ENCODE data around the gene WDR1.

Gene WDR1

DNA sequence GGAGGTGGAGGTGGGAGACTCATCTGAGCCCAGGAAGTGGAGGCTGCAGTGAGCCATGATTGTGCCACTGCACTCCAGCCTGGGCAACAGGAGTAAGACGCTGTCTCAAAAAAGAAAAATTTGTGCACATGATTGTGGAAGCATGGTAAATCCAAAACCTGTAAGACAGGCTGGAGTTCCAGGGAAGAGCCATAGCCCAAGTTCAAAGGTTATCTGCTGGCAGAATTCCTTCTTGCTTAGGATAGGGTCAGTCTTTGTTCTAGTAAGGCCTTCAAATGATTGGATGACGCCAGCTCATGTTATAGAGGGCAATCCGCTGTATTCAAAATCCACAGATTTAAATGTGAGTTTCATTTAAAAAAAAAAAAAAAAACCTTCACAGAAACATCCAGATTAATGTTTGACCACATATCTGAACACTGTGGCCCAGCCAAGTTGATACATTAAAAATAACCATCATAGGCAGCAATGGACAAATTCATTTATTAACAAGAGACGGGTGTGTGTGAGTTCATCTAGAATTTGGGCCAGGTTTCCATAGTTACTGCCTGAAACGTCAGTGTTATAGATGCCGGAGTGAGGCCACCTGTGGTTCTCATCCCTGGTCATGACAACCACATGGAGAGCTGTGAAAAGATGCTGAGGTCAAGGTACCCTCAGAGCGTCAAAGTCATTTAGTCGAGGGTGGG, 60.1 kb downstream of the WDR1 start:
- Histone ChIP-seq H3K27ac (ENCODE audit: low read depth, low read length) (no peak overlapping the region), H3K4me1 (ENCODE audit: control insufficient read depth, insufficient read depth, low read length) (no peaks in the 10 kb centered on the region), H3K4me3 (ENCODE audit: low read depth, low read length) (no peak overlapping the region), H3K9ac (ENCODE audit: low read depth, low read length) (no peak overlapping the region), H3K27me3 (ENCODE audit: control insufficient read depth, insufficient read depth, low read length) (no peaks in the 10 kb centered on the region), H3K36me3 (ENCODE audit: control insufficient read depth, insufficient read depth, low read length) (no peaks in the 10 kb centered on the region), H3K9me3 (ENCODE audit: control insufficient read depth, insufficient read depth, low read length) (no peaks in the 10 kb centered on the region)

DNA sequence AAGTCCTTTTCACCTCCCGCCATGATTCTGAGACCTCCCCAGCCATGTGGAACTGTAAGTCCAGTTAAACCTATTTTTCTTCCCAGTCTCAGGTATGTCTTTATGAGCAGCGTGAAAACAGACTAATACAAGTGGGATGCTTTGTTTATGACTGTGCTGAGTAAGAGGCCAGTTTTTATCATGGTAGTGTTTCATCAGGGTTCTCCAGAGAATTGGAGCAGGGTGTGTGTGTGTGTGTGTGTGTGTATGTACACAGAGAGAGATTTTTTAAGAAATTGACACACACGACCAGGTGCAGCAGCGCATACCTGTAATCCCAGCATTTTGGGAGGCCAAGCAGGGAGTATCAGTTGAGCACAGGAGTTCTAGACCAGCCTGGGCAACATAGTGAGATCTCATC, 60.7 kb downstream of the WDR1 start:
- Histone ChIP-seq H3K27me3 (ENCODE audit: control insufficient read depth, insufficient read depth, low read length) (no peaks in the 10 kb centered on the region), H3K9ac (ENCODE audit: low read depth, low read length) (no peak overlapping the region), H3K9me3 (ENCODE audit: control insufficient read depth, insufficient read depth, low read length) (no peaks in the 10 kb centered on the region), H3K4me1 (ENCODE audit: control insufficient read depth, insufficient read depth, low read length) (no peaks in the 10 kb centered on the region), H3K4me3 (ENCODE audit: low read depth, low read length) (no peak overlapping the region), H3K27ac (ENCODE audit: low read depth, low read length) (no peak overlapping the region), H3K36me3 (ENCODE audit: control insufficient read depth, insufficient read depth, low read length) (no peaks in the 10 kb centered on the region)

DNA sequence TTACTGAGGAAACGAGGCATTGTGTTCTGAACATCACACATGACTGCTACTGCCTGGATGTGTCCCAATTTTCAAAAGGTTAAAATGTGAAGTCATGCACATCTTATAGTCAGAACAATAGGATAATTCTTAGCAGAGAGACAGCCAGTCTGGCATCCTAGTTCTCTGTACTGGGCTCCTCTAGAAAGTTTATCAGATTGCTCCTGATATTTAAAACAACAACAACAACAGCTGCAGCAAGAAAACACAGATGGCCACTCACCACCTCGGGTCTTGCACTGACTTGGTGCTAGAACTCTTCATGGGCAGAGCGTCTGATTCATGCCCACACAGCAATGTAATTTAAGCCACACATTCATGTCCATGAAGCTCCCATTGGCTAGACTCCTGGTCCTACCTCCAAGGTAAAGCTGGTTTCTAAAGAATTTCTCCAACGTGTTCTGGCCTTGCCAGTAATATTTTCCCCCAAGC, 62.0 kb downstream of the WDR1 start:
- Histone ChIP-seq H3K27ac (ENCODE audit: low read depth, low read length) (no peak overlapping the region), H3K4me3 (ENCODE audit: low read depth, low read length) (no peak overlapping the region), H3K4me1 (ENCODE audit: control insufficient read depth, insufficient read depth, low read length) (peaks cover 10% of the 10 kb centered on the region; the same call in 1 of the 2 replicates), H3K9ac (ENCODE audit: low read depth, low read length) (no peak overlapping the region), H3K36me3 (ENCODE audit: control insufficient read depth, insufficient read depth, low read length) (no peaks in the 10 kb centered on the region), H3K9me3 (ENCODE audit: control insufficient read depth, insufficient read depth, low read length) (no peaks in the 10 kb centered on the region), H3K27me3 (ENCODE audit: control insufficient read depth, insufficient read depth, low read length) (no peaks in the 10 kb centered on the region)

DNA sequence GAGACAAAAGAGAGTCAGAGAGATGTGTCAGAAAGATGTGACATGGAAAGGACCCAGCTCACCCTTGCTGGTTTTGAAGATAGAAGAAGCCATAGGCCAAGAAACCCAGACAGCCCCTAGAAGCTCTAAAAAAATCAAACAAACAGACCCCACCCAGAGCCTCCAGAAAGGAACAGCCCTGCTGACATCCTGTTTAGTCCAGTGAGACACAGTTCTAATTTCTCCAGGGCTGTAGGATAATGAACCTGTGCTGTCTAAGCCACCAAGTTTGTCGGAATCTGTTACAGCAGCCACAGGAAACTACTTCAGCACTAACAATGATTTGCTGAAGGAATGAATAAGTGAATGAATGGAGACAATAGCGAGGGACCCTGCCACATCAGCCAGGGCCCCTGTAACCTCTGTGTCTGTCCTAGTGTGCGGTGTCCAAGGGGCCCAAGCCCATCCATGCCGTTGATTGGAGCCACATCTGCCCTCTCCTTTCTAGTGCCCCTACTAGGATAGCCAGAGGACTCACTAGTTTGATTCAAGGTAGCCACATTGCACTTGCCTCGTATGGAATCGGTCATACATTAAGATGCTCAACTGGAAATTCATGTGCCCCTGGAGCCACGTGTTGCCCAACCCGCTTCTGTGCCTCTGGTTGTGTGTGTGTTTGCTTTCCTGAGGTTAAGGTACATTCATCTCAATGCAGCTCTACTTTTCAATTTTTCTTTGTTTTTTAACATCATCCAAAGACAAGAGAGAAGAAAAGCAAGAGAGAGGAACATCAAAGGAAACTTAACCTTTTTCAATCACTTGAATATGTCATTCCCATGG, 62.8 kb downstream of the WDR1 start:
- no peak overlapping the region for H3K27ac ChIP-seq (ENCODE audit: low read depth, low read length)
- H3K9me3 ChIP-seq (ENCODE audit: control insufficient read depth, insufficient read depth, low read length): no peaks in the 10 kb centered on the region
- H3K4me3 ChIP-seq (ENCODE audit: low read depth, low read length): no peak overlapping the region
- no peaks in the 10 kb centered on the region for H3K36me3 ChIP-seq (ENCODE audit: control insufficient read depth, insufficient read depth, low read length)
- no peaks in the 10 kb centered on the region for H3K27me3 ChIP-seq (ENCODE audit: control insufficient read depth, insufficient read depth, low read length)
- no peak overlapping the region for H3K9ac ChIP-seq (ENCODE audit: low read depth, low read length)
- H3K4me1 ChIP-seq (ENCODE audit: control insufficient read depth, insufficient read depth, low read length): peaks cover 10% of the 10 kb centered on the region; the same call in 1 of the 2 replicates

DNA sequence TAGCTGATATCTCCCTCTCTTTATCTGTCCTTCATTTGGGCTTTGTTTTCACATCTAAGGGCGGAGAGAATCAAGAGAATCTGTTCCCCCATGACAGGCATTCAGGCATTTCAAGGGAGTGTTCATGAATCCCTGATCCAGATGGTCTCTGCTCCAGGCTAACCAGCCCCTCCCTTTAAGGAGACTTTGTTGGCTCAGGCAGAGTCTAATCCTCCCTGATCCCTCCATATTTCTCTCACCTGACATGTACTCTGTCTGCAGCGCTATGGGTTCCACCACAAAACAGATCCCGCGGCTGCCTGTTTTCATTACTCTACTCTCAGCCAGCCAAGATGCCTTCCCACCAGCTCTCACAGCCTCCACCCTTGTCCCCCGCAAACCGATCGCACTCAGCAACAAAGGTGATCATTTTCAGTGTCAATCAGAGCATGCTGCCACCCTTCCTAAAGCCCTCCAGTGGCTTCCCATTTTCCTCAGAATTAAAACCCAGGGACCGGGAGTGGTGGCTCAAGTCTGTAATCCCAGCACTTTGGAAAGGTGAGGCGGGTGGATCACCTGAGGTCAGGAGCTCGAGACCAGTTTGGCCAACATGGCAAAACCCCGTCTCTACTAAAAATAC, 65.0 kb downstream of the WDR1 start:
- no peaks in the 10 kb centered on the region for H3K27me3 ChIP-seq (ENCODE audit: control insufficient read depth, insufficient read depth, low read length)
- H3K4me1 ChIP-seq (ENCODE audit: control insufficient read depth, insufficient read depth, low read length): peaks cover 10% of the 10 kb centered on the region; the same call in 1 of the 2 replicates
- no peak overlapping the region for H3K9ac ChIP-seq (ENCODE audit: low read depth, low read length)
- H3K9me3 ChIP-seq (ENCODE audit: control insufficient read depth, insufficient read depth, low read length): no peaks in the 10 kb centered on the region
- H3K36me3 ChIP-seq (ENCODE audit: control insufficient read depth, insufficient read depth, low read length): no peaks in the 10 kb centered on the region
- no peak overlapping the region for H3K4me3 ChIP-seq (ENCODE audit: low read depth, low read length)
- H3K27ac ChIP-seq (ENCODE audit: low read depth, low read length): no peak overlapping the region

DNA sequence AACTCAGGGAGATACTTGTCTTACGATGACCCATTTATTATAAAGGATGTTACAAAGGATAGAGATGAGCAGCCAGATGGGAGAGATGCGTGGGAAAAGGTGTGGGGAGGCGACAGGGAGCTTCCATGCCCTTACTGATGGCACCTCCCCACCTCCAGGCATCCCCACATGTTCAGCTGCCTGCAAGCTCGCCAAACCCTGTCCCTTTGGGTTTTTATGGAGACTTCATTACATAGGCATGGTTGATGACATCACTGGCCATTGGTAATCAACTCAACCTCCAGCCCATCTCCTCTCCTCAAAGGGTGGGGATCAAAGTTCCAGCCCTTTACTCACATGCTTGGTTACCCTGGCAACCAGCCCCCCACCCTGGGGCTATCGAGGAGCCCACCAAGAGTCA, 65.9 kb downstream of the WDR1 start:
- H3K9ac ChIP-seq (ENCODE audit: low read depth, low read length): no peak overlapping the region
- no peak overlapping the region for H3K27ac ChIP-seq (ENCODE audit: low read depth, low read length)
- no peak overlapping the region for H3K4me3 ChIP-seq (ENCODE audit: low read depth, low read length)
- H3K4me1 ChIP-seq (ENCODE audit: control insufficient read depth, insufficient read depth, low read length): peaks cover 10% of the 10 kb centered on the region; the same call in 1 of the 2 replicates
- no peaks in the 10 kb centered on the region for H3K27me3 ChIP-seq (ENCODE audit: control insufficient read depth, insufficient read depth, low read length)
- no peaks in the 10 kb centered on the region for H3K36me3 ChIP-seq (ENCODE audit: control insufficient read depth, insufficient read depth, low read length)
- no peaks in the 10 kb centered on the region for H3K9me3 ChIP-seq (ENCODE audit: control insufficient read depth, insufficient read depth, low read length)

DNA sequence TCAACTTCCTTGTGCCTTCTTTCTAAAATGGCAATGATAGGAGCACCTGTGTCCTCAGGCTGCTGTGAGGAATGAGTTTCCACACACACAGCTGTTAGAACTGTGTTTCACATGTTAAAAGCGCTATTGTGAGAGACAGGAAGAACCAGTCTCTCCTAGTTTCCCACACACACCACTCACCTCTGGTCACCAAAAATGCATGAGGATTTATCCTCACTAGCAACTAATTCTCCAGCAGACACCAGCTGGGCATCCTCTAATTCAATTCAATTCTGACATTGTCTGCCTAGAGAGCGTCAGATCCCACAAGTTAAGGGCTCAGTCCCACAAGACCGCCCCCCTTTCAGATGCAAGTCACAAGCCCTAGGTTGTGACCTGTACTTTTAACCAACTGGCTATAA, 66.3 kb downstream of the WDR1 start:
- Histone ChIP-seq H3K36me3 (ENCODE audit: control insufficient read depth, insufficient read depth, low read length) (no peaks in the 10 kb centered on the region), H3K9ac (ENCODE audit: low read depth, low read length) (no peak overlapping the region), H3K27me3 (ENCODE audit: control insufficient read depth, insufficient read depth, low read length) (no peaks in the 10 kb centered on the region), H3K4me1 (ENCODE audit: control insufficient read depth, insufficient read depth, low read length) (peaks cover 10% of the 10 kb centered on the region; the same call in 1 of the 2 replicates), H3K27ac (ENCODE audit: low read depth, low read length) (no peak overlapping the region), H3K9me3 (ENCODE audit: control insufficient read depth, insufficient read depth, low read length) (no peaks in the 10 kb centered on the region), H3K4me3 (ENCODE audit: low read depth, low read length) (no peak overlapping the region)

DNA sequence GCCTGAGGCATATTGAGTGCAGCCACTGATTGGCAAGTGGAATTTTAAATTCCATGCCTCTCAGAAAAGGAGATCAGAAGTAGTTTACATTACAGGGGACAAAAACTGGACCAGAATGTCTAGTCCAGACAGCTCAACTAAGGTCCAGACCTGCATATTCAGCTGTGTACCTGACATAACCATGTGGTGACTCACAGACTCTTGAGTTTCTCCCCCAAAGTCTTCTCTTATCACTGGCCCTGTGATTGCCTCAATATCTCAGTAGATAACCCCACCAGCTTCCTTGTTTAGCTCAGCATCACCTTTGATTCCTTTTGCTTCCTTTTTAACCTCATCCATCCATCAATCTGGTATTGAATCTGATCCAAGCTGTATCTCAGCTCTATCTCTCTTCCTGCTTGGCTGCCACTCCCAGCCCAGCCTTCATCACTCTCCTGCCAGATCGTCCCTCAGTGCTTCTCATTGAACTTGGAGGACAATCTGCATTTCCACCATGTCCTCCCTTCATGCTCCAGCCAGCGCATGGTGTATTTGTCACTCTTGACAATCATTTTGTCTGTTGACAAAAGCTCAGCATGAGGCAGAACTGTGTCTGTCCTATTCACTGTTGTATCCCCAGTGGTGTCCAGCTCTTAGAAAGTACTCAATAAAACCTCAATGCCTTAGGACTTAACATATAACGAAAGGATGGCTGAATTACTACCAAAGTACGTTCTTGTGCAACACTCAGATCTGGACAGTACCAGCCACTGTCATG, 67.5 kb downstream of the WDR1 start:
- Histone ChIP-seq H3K4me1 (ENCODE audit: control insufficient read depth, insufficient read depth, low read length) (peaks cover 10% of the 10 kb centered on the region; the same call in 1 of the 2 replicates), H3K9me3 (ENCODE audit: control insufficient read depth, insufficient read depth, low read length) (no peaks in the 10 kb centered on the region), H3K27ac (ENCODE audit: low read depth, low read length) (no peak overlapping the region), H3K9ac (ENCODE audit: low read depth, low read length) (no peak overlapping the region), H3K4me3 (ENCODE audit: low read depth, low read length) (no peak overlapping the region), H3K36me3 (ENCODE audit: control insufficient read depth, insufficient read depth, low read length) (no peaks in the 10 kb centered on the region), H3K27me3 (ENCODE audit: control insufficient read depth, insufficient read depth, low read length) (no peaks in the 10 kb centered on the region)

DNA sequence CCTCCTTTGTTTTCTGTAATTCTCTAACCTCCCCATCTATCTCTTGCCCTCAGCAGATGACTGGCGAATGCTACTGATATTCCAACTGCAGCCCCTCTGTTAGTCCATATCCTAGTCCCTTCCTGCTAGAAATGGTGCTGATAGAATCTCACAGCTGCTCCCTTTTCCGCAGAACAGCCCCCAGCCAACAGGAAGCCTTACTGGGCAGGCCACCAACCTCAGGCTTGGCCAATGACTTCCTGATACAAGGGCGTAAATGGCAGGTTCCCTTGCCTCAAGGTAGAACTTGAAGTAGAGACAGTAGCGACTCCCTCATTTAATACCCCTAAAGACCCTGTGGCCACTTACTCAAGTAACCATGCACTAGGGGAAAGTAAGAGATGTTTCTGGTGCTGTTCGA, 68.6 kb downstream of the WDR1 start:
- Histone ChIP-seq H3K27me3 (ENCODE audit: control insufficient read depth, insufficient read depth, low read length) (no peaks in the 10 kb centered on the region), H3K27ac (ENCODE audit: low read depth, low read length) (no peak overlapping the region), H3K9me3 (ENCODE audit: control insufficient read depth, insufficient read depth, low read length) (no peaks in the 10 kb centered on the region), H3K9ac (ENCODE audit: low read depth, low read length) (no peak overlapping the region), H3K36me3 (ENCODE audit: control insufficient read depth, insufficient read depth, low read length) (no peaks in the 10 kb centered on the region), H3K4me1 (ENCODE audit: control insufficient read depth, insufficient read depth, low read length) (peaks cover 10% of the 10 kb centered on the region; the same call in 1 of the 2 replicates), H3K4me3 (ENCODE audit: low read depth, low read length) (no peak overlapping the region)

DNA sequence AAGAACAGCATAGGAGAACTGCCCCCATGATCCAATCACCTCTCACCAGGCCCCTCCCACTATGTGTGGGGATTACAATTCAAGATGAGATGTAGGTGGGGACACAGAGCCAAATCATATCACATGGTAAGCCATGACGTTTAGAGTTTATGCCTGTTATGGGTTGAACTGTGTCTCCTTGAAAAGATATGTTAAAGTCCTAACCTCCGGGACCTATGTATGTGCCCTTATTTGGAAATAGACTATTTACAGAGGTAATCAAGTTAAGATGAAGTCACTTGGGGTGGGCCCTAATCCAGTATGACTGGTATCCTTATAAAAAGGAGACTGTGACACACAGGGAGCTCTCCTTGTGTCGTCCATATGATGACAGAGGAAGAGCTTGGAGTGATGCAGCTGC, 70.1 kb downstream of the WDR1 start:
- 0 out of 2 replicates have a peak, but pooled peaks cover 4% of the 10 kb centered on the region for H3K9me3 ChIP-seq (ENCODE audit: control insufficient read depth, insufficient read depth, low read length)
- H3K4me1 ChIP-seq (ENCODE audit: control insufficient read depth, insufficient read depth, low read length): peaks cover 10% of the 10 kb centered on the region; the same call in 1 of the 2 replicates
- H3K27me3 ChIP-seq (ENCODE audit: control insufficient read depth, insufficient read depth, low read length): no peaks in the 10 kb centered on the region
- no peaks in the 10 kb centered on the region for H3K36me3 ChIP-seq (ENCODE audit: control insufficient read depth, insufficient read depth, low read length)
- no peak overlapping the region for H3K4me3 ChIP-seq (ENCODE audit: low read depth, low read length)
- H3K27ac ChIP-seq (ENCODE audit: low read depth, low read length): no peak overlapping the region
- no peak overlapping the region for H3K9ac ChIP-seq (ENCODE audit: low read depth, low read length)
